Limb (tissue), 2 donors: ENCODE results near the gene IFT27.

Experiments
- DNase-seq, 2 donors: peaks; one replicate each; pipeline ENCODE4 v3.0.0-alpha.2; 2016; ENCODE audit errors: extremely low spot score in 2 of 2

Gene IFT27

DNA sequence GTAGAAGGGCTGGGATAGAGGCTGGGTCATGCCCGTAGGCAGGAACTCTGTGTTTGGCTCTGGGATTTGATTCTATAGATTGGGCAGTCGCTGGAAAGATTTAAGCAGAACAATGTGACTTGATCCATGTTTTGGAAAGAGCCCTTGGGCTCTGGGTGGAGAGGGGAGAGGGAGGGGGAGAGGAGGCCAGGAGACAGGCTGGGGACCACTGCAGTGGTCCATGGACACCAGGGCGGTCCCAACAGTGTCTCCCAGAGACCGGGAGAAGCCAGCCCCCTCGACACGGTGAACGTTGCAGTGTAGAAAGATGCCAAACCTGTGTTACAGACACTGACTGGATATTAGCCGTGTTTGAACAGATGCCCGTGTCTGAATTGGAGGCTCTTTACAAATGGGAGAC, 21.5 kb upstream of the IFT27 start:
- DNase-seq, result no peak

DNA sequence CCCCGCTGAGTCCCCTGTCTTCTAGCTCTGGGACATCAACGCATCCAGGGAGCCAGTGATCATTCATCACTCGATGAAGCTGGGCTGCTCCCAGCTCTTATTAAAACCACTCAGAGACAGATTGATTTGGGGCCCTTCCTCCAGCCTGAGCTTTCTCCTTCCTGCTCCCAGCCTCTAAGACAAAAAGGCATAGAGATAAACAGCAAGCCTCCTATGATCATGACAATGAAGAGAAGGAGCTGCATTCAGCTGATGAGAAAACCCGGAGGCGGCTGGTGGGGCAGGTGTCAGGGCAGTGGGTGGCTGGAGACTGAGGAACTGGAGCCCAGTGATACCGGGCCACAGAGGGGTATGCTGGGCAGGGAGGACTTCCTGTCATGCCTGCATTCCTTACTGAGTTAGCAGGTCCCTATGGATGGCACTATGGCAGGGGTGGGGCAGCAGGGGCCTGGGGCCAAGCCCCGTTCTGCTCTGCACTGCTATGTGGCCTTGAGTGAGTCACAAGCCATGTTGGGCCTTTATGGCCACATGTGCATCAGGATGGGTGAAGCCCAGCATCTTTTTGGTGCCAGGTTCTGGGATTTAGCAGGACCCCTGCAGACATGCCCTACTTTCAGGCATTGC, 20.7 kb upstream of the IFT27 start:
- DNase-seq, result no peak

GRCh38 chr22:36795633-36796032, 19.7 kb upstream of the IFT27 start:
- DNase-seq, result no peak

GRCh38 chr22:36790648-36791047, 14.7 kb upstream of the IFT27 start:
- no peak for DNase-seq

- no peak for DNase-seq
These were observed 11.5 kb upstream of the IFT27 start for GRCh38 chr22:36787204-36787988.

- no peak for DNase-seq
These were observed 7.8 kb upstream of the IFT27 start for GRCh38 chr22:36783743-36784142.

GRCh38 chr22:36781656-36782627, 6.0 kb upstream of the IFT27 start:
- DNase-seq, result peak; percentile 53 to 90

DNA sequence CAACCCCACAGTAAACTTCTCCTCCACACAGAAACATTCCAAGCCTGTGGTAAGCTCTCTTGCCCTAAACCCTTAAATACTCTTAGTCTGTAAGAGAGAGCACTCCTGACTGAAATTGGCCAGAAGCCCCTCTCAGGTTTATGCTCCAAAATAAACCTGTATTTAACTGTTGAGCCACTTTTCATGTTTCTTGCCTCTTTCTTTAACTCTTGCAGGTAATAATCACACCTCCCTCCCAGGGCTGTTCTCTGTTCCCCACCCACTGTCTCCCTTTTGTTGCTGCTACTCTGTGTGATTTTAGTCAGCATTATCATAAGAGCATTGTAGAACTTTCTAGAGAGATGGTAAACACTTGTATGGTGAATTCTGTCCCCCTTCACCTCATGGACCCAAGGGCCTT, 2.1 kb upstream of the IFT27 start:
- no peak for DNase-seq

- DNase-seq, result no peak
These were observed 803 bp upstream of the IFT27 start for GRCh38 chr22:36776722-36777121.

DNA sequence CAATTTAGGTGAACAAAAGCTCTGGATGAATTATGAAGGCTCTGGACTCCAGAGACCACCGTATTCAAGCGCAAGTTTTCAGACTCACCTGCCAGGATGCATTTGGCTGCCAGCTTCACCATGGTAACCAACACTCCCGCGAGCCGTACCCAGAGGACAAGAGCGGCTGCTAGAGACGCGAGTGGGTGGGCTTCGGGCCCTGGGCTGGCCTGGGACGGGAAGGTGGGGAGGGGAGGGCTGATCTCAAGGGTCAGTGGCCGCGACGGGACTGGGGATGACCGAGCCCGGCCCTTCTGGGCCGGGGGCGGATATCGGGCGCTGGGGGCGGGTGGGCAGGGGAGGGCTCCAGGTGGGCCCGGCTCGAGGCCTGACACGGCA, 344 bp downstream of the IFT27 start:
- DNase-seq, result peak in 1 of 2 donors; percentile 75

DNA sequence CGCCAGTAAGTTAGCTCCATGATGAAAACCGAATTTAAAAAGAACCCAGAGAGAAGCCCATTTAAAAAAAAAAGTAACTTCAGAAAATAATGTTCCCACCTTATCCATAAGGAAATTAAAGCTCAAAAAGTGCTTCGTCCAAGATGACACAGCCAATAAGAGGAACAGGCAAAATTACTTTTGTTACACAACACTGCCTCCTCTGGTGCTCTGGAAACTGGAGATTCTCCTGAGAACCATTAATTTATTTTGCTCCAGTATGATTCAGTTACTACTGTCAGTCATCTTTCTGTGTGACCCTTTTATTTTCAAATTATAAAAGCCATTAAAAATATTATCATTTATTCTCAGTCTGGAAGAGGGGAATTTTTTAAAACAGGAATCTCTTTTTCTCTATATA, 2.0 kb downstream of the IFT27 start:
- no peak for DNase-seq

DNA sequence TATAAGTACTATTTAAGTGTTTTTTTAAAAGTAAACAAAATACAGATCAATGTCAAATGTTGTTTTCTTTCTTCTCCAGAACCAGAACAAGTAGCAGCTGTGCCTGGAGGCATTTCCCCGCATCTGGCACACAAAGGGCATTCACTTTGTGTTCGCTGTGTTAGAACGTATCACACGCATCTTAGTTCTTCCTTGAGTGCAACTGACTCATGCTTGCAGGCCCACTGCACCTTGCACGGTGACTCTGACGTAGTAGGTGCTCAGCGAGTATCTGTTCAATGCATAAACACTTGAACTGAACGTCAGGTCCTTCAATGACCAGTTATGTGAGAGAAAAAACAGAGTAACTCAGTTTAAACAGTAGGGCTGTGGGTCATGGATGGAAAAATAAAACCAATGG, 3.5 kb downstream of the IFT27 start:
- no peak for DNase-seq

DNA sequence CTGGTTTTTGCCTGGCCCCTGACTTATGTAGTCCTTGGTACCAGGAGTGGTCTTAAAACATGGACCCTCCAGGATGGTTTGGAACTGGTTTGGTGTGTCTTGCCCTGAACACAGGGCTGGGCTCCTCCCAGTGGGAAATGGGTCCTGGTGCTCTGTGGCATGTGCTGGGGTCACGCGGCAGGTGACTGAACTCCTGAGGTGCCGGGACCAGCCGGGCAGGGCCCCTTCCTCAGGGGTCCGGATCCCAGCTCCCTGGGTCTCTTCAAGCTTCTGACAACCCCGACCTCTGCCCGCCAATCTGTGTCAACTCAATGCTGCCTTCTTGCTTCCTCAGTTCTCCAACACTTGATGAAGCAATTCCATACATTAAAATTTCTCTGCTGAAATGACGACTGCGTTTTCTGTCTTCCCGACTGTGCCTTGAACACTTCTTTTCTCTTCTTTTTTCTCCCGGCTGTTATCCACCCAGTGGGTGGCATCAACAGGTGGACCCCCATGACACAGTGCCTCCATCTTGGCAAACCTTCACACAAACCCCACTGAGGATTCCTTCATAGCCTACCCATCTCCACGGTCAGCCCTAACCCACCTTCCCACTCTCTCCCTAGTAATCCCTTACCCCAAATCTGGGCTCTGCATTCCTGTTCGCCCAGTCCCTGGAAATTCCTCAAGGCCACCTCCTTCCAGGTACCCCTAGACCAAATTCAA, 4.4 kb downstream of the IFT27 start:
- no peak for DNase-seq

DNA sequence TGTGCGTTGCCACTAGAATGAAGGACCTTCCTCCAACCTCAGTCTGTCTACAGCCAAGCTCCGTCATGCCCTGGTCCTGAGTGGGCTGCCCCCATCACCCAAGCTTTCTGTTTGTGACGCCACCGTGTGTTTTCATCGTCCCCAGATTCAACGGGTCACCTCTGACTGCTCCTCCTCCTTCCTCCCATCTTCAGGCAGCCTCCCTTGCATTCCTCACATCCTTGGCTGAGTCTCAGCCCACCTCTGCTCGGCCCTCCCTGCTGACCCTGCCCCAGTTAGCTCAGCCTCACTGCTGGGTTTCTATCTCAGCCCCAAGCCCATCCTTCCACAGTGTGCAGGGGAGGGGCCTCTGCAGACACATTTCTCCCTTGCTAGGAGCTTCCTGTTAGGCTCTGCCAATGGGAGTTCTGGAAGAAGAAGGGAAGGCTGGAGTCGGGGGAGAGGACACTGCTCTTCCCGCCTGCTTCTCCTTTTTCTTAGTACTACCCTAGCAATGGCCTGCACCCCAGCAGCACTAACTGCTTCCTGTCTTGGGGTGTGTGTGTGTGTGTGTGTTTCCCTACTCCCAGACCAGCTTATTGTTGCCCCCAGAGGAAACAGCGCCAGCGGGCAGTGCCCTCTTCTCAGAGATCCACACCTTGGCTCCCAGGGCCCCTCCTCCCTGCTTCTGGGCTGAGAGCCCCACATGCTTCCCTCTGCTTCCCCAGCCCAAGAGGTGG, 5.2 kb downstream of the IFT27 start:
- no peak for DNase-seq

- no peak for DNase-seq
These were observed 6.1 kb downstream of the IFT27 start for GRCh38 chr22:36769541-36770512.

DNA sequence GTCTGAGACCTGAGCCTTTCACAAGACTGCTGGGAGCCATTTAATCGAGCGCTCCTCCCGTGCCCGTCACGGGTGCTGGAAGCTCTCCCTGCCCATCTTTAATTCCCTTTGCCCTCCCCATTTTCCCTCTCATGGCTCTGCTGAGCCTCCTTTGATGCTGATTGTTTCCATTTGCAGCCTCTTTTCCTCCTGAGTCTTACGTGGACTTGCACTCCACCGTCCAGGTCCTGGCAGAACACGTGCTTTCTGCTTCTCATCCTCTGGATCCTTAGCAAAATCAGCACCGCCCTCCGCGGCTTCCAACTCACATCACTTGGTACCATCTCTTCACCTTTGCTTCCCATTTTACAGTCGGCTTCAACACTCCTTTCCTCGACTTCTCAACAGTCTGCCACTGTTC, 7.3 kb downstream of the IFT27 start:
- DNase-seq, result no peak

GRCh38 chr22:36768141-36768540, 7.8 kb downstream of the IFT27 start:
- DNase-seq, result no peak

GRCh38 chr22:36767035-36767775, 8.7 kb downstream of the IFT27 start:
- no peak for DNase-seq

DNA sequence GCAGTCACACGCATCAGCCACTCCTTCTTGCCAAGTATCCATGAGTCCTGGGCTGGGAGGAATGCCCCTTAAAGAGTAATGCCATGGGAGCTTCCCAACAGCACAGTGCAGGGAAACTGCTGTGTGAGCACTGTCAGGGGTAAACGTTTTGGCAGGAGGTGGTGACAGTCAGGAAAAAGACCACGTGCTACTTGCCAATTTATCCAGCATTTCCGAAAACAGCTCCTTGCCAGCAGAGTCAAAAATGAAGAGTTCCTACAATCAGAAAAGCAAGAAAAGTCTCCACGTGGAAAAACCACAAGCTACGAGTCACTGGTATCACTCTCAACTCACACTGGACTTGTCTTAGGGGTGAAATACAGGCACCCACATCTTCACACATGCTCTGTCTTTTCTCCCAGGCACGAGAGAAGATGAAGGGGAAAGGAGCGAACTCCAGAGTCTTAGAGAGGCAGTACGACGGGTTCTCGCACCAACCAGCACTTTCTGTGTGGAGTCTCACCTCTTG, 9.9 kb downstream of the IFT27 start:
- no peak for DNase-seq
